ENCODE measurements around the gene NKX2-2. TPM values are rescaled to one million over a fixed set of nuclear protein-coding genes. Genes with fewer than 3 reads are reported as not detected.
A peak's percentile ranks its signal among the peaks of the same experiment; 100 is the strongest.

Gene NKX2-2
- total and polyA plus RNA-seq, 2 donors (not counting 3 experiments of a cell fraction or from before 2014, with no cell fraction given) = not detected

- Histone ChIP-seq H3K27ac (ENCODE audit: insufficient read depth, low read depth, low read length) (no peak overlapping the region), H3K9ac (replicated peaks; ENCODE audit: extremely low read depth, insufficient read depth, low read length) (no peak overlapping the region), H3K9me3 (replicated peaks; ENCODE audit: control insufficient read depth, insufficient read depth, low read length) (no peaks in the 10 kb centered on the region), H3K9me1 (replicated peaks; ENCODE audit: control insufficient read depth, extremely low read depth, insufficient read depth, low read length) (no peaks in the 10 kb centered on the region), H3K4me1 (ENCODE audit: control insufficient read depth, extremely low read depth, insufficient read depth, low read length) (peaks cover 15% of the 10 kb centered on the region), H3K4me3 (replicated peaks in 1 of 3; ENCODE audit: insufficient read depth in 1 of 3, low read depth in 1 of 3, low read length in 3 of 3) (no peak overlapping the region), H2AFZ (ENCODE audit: low read depth, low read length) (no peak overlapping the region), H4K20me1 (replicated peaks; ENCODE audit: control insufficient read depth, extremely low read depth, insufficient read depth, low read length) (no peaks in the 10 kb centered on the region), H3K36me3 (ENCODE audit: control insufficient read depth in 2 of 2, extremely low read depth in 1 of 2, insufficient read depth in 2 of 2, low read length in 2 of 2) (no peaks in the 10 kb centered on the region), H3K4me2 (ENCODE audit: insufficient read depth, low read length) (no peak overlapping the region), H3K27me3 (ENCODE audit: control insufficient read depth in 2 of 2, insufficient read depth in 2 of 2, low read length in 2 of 2) (peaks cover 66 to 75% of the 10 kb centered on the region in 2 experiments), H3K79me2 (ENCODE audit: control insufficient read depth, insufficient read depth, low read length) (no peaks in the 10 kb centered on the region)
- FAIRE-seq (no peak), DNase-seq (ENCODE audit: low read depth, low spot score) (no peak)
- dilution Hi-C loops (cut with MboI; ENCODE audit: extremely low pct_ligation_motif_present, low sequenced_read_pairs) (no loop called here), intact Hi-C loops (cut with micrococcal nuclease) (loop anchor here (2.0 to 5.0 kb wide), 3 partner anchors 111 to 411 kb away; partner anchors contain the start of genes KIZ and NKX2-4)
- no TSS peak for BruUV-seq (replicated peaks)
- no peak for TF ChIP-seq GATA2 (IDR thresholded peaks at IDR 0.05; ENCODE audit: insufficient read depth, insufficient read length, low read depth, low read length)
- no peak for TF ChIP-seq JUN (IDR thresholded peaks at IDR 0.05; ENCODE audit: borderline replicate concordance, insufficient read depth, insufficient read length, low read depth)
- TF ChIP-seq FOS (IDR thresholded peaks at IDR 0.05; ENCODE audit: borderline replicate concordance, insufficient read depth, low read length) = no peak
- TF ChIP-seq EZH2 (IDR thresholded peaks at IDR 0.05; ENCODE audit: borderline replicate concordance, low read depth, low read length, severe bottlenecking) = peak; percentile 56
- ChIA-PET CTCF (interaction anchor here (0.8 to 12.0 kb wide), 5 partner anchors 9 to 671 kb away, joined by 3 to 443 read pairs (median 60); no protein-coding TSS in a partner anchor), POLR2A (no interaction called here)
Observed at GRCh38 chr20:21508230-21509078, 5.4 kb downstream of the NKX2-2 start.
